ENCODE results near the gene ESR1. TPM values are rescaled to one million over a fixed set of nuclear protein-coding genes. Genes with fewer than 3 reads are reported as not detected.
A peak's percentile ranks its signal among the peaks of the same experiment; 100 is the strongest.
"Not testable (repeated sequence)": the region's sequence is repeated elsewhere in the genome, so short reads cannot be mapped to it uniquely, and the experiment has no call there.

ESR1 gene
- total RNA-seq, 1 experiment from 2014 or later = 0.26 TPM

DNA sequence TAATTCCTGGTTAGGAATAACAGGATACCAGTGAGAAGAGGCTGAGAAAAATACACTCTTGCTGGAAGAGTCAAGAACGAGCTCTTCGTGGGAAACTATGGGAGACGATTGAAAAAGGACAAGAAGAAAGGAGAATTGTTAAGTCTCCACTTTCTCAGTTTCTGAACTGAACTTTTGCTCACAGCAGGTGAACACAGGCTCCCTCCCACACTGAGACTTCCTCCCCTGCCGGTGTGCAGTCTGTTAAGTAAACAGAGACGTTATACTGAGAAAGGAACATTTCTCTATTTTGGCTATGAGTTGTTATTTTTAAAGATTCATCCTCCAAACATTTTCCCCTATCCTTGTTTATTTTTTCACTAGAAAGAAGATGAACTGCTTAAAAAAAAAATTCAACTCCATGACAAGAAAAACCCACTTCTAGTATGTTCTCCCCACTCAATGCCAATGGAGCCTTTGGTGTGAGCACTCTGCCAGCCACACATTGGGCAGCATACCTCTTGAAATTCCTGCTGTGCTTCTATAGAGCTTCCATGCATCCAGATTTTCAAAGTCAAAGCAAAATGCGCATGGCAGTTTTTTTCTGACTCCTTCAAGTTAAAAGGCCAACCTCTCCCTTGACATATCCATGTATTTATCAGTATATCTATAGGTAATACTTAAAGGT, 250.5 kb downstream of the ESR1 start:
- in situ Hi-C loops (cut with HindIII; ENCODE audit: low pct_unique_long_range_greater_than_20kb, low sequenced_read_pairs) = no loop called here
- no peak for DNase-seq (ENCODE audit: low read depth, low spot score)

DNA sequence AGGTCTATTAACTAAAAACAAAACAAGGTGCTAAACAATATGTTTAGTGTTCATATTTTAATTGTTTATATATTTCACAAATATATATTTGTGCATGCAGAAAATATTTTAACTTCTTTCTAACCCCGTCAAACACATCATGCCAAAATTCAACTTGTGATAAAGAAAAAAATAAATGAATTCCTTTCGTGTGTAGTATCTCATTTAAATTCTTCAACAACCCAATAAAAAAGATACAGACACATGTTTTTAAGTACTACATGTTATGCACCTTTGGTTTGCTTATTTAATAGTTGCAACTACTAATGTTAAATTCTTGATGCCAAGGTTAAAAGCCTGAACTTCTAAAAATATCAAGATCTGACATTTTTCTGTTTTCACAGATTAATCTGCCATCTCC, 252.4 kb downstream of the ESR1 start:
- in situ Hi-C loops (cut with HindIII; ENCODE audit: low pct_unique_long_range_greater_than_20kb, low sequenced_read_pairs) = no loop called here
- no peak for DNase-seq (ENCODE audit: low read depth, low spot score)

DNA sequence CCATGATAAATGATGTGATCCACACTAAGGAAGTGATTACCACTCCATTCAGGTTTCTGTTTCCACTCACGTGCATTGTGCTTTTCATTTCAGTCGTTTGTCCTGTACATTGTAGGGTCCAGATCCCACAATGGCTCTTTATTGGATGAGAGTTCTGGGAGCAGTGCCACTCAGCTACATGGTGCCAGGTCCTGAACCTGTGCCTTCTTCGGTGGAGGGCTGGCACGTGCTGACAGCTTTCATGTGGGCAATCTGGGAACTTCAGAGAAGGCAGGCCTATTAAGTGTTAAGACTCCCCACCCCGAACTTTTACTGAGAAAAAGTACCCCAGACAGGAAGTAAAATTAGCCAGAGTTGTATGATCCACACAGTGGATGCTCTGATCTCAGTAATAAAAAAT, 255.0 kb downstream of the ESR1 start:
- no peak for DNase-seq (ENCODE audit: low read depth, low spot score)
- in situ Hi-C loops (cut with HindIII; ENCODE audit: low pct_unique_long_range_greater_than_20kb, low sequenced_read_pairs) = no loop called here

- in situ Hi-C loops (cut with HindIII; ENCODE audit: low pct_unique_long_range_greater_than_20kb, low sequenced_read_pairs) = no loop called here
Observed at GRCh38 chr6:152063170-152063921, 255.9 kb downstream of the ESR1 start.

GRCh38 chr6:152068622-152069261, 261.3 kb downstream of the ESR1 start:
- in situ Hi-C loops (cut with HindIII; ENCODE audit: low pct_unique_long_range_greater_than_20kb, low sequenced_read_pairs) = no loop called here
- DNase-seq (ENCODE audit: low read depth, low spot score) = no peak

More at GRCh38 chr6:152063170-152063921, 255.9 kb downstream of the ESR1 start:
- DNase-seq (ENCODE audit: low read depth, low spot score) = no peak

GRCh38 chr6:152070556-152070955, 263.1 kb downstream of the ESR1 start:
- peak; percentile 33 for DNase-seq (ENCODE audit: low read depth, low spot score)
- in situ Hi-C loops (cut with HindIII; ENCODE audit: low pct_unique_long_range_greater_than_20kb, low sequenced_read_pairs) = no loop called here

DNA sequence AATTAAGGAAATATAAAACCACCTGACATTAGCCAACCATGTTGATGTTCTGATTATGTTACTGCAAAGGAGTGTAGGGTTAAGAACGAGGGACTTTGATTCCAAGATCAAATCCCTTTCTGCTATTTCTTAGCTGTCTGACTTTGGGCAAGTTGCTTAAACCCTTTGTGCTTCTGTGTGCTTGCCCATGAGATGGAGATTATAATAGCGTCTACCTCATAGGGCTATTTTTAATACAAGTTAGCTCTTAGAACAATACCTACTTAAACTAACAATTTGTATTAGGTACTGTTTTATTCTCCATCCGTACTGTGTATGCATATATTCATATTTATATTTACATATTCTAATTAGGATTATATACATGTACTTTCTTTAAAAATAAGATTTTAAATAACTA, 263.8 kb downstream of the ESR1 start:
- DNase-seq (ENCODE audit: low read depth, low spot score) = no peak
- in situ Hi-C loops (cut with HindIII; ENCODE audit: low pct_unique_long_range_greater_than_20kb, low sequenced_read_pairs) = no loop called here

DNA sequence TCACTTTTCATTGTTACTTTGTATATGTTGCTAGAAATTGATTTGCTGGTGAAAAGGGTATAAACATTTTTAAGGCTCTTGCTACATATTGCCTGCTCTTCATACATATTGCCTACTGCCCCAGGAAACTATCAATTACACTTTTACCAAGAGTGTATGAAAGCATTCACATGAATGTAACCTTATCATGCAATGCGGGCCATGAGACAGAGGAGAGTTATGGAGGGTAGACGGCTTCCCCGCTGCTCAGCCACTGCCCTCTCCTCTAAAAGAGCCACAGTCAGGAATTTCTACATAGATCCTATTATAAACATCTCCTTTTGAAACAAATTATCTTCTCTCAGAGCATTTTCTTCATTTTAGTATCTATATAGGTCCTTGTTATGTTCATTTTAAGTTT, 264.4 kb downstream of the ESR1 start:
- no peak for DNase-seq (ENCODE audit: low read depth, low spot score)
- in situ Hi-C loops (cut with HindIII; ENCODE audit: low pct_unique_long_range_greater_than_20kb, low sequenced_read_pairs) = no loop called here

GRCh38 chr6:152076242-152076641, 268.8 kb downstream of the ESR1 start:
- in situ Hi-C loops (cut with HindIII; ENCODE audit: low pct_unique_long_range_greater_than_20kb, low sequenced_read_pairs); DNase-seq (ENCODE audit: low read depth, low spot score): not testable (repeated sequence)

GRCh38 chr6:152078001-152078400, 270.5 kb downstream of the ESR1 start:
- no peak for DNase-seq (ENCODE audit: low read depth, low spot score)
- in situ Hi-C loops (cut with HindIII; ENCODE audit: low pct_unique_long_range_greater_than_20kb, low sequenced_read_pairs) = no loop called here

DNA sequence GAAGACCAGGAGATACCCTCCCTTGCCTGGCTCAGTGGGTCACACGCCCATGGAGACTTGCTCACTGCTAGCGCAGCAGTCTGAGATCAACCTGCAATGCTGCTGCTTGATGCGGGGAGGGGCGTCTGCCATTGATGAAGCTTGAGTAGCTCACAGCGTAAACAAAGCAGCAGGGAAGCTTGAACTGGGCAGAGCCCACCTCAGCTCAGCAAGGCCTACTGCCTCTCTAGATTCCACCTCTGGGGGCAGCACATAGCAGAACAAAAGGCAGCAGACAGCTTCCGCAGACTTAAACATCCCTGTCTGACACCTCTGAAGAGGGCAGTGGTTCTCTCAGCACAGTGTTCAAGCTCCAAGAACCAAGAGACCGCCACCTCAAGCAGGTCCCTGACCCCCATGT, 271.3 kb downstream of the ESR1 start:
- DNase-seq (ENCODE audit: low read depth, low spot score) = no peak
- in situ Hi-C loops (cut with HindIII; ENCODE audit: low pct_unique_long_range_greater_than_20kb, low sequenced_read_pairs) = no loop called here

- no peak for DNase-seq (ENCODE audit: low read depth, low spot score)
- in situ Hi-C loops (cut with HindIII; ENCODE audit: low pct_unique_long_range_greater_than_20kb, low sequenced_read_pairs) = no loop called here
Observed at GRCh38 chr6:152085451-152085921, 278.0 kb downstream of the ESR1 start.

GRCh38 chr6:152086223-152086873, 278.9 kb downstream of the ESR1 start:
- DNase-seq (ENCODE audit: low read depth, low spot score) = no peak
- in situ Hi-C loops (cut with HindIII; ENCODE audit: low pct_unique_long_range_greater_than_20kb, low sequenced_read_pairs) = no loop called here

DNA sequence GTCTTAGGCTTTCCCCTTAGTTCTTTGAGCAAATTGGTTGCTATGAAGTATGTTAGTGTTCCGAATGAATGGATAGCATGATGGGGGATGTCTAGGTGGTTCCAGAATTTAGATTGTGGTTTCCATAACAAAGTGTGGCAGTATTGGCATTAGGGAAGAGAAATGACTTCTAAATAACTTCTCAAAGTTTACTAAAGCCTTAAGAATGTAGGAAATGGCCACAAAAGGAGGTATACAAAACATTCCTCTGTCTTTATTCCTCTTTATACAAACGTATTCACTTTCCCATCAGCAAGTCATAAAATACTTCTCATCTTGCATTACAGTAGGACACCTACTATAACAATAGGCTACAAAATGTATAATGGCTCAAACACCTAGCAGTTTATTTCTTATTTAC, 279.6 kb downstream of the ESR1 start:
- no peak for DNase-seq (ENCODE audit: low read depth, low spot score)
- in situ Hi-C loops (cut with HindIII; ENCODE audit: low pct_unique_long_range_greater_than_20kb, low sequenced_read_pairs) = no loop called here

- in situ Hi-C loops (cut with HindIII; ENCODE audit: low pct_unique_long_range_greater_than_20kb, low sequenced_read_pairs) = no loop called here
- DNase-seq (ENCODE audit: low read depth, low spot score) = no peak
Observed at GRCh38 chr6:152087701-152088100, 280.2 kb downstream of the ESR1 start.

DNA sequence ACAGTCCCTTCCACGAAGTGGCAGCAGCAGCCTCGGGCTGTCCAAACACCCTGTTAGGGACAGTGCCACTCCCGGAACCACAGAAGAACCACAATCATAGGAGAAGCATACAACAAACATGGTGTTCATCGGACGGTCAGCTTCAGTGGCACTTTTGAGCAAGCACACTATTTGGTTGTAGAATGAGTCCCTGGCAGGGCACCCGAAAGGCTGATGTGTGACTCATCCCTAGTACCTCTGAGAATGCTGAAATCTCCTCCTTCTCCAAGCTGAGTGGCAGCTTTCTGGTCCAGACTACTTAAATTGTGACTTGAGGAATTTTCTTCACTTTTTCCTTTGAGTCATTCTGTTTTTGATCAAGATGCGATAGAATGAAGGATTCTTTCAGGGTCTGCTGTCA, 282.5 kb downstream of the ESR1 start:
- in situ Hi-C loops (cut with HindIII; ENCODE audit: low pct_unique_long_range_greater_than_20kb, low sequenced_read_pairs) = no loop called here
- DNase-seq (ENCODE audit: low read depth, low spot score) = peak; percentile 2

- in situ Hi-C loops (cut with HindIII; ENCODE audit: low pct_unique_long_range_greater_than_20kb, low sequenced_read_pairs) = no loop called here
- DNase-seq (ENCODE audit: low read depth, low spot score) = no peak
Observed at GRCh38 chr6:152091201-152091600, 283.7 kb downstream of the ESR1 start.

DNA sequence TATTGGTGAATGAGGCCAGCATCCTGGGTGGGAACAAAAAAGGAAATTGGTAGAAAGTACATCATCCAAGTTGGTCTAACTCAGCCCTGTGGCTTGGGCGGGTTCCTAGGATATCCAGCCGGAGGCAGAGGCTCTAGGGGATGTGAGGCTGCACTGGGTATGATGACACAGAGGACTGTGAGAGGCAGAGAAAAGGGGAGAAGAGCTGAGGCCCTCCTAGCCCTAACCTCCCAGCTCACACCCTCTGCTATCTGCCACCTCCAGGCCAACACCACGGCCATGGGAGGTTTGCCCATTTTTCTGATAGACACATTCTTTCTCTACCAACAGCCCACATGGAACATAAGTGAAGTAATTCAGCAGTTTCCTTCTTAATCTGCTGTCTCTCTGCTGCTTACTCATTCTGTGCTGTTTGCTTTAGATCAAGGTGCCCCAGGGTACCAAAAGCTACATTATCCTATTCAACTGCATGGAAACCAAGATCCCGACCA, 284.4 kb downstream of the ESR1 start:
- in situ Hi-C loops (cut with HindIII; ENCODE audit: low pct_unique_long_range_greater_than_20kb, low sequenced_read_pairs) = no loop called here
- DNase-seq (ENCODE audit: low read depth, low spot score) = no peak

Data from SK-MEL-5 (cell line).